Astrocyte (in vitro differentiated cells and primary cell): ENCODE data around the gene MBP. TPM values are rescaled to one million over a fixed set of nuclear protein-coding genes. Genes with fewer than 3 reads are reported as not detected.

Experiments
- DNase-seq: peaks from one replicate; pipeline ENCODE4 v3.0.0-alpha.2; 2010; ENCODE audit warnings: low read depth
- FAIRE-seq: peaks from 2 replicates; lab custom pipeline; 2011; peaks lifted over from hg19 to GRCh38; lab: Jason Lieb, UNC
- H2AFZ ChIP-seq: 2 replicates; pipeline ENCODE4 v1.6.0; 2012; ENCODE audit warnings: low read depth, low read length, inconsistent platforms
- H3K27ac ChIP-seq: 2 replicates; pipeline ENCODE4 v1.5.1; 2011; ENCODE audit warnings: low read depth, low read length, inconsistent platforms
- H3K27me3 ChIP-seq: 2 replicates; pipeline ENCODE4 v1.6.0; 2011; ENCODE audit warnings: low read length, inconsistent platforms; ENCODE audit not compliant: insufficient read depth
- H3K36me3 ChIP-seq: 2 replicates; pipeline ENCODE4 v1.5.1; 2011; ENCODE audit warnings: low read length, inconsistent platforms; ENCODE audit not compliant: insufficient read depth
- H3K4me1 ChIP-seq: 2 replicates; pipeline ENCODE4 v1.5.1; 2011; ENCODE audit warnings: low read length, inconsistent platforms; ENCODE audit not compliant: insufficient read depth
- H3K4me2 ChIP-seq: 2 replicates; pipeline ENCODE4 v1.6.0; 2012; ENCODE audit warnings: low read length, inconsistent platforms
- H3K4me3 ChIP-seq: 2 replicates; pipeline ENCODE4 v1.5.1; 2011; ENCODE audit warnings: low read depth, mild to moderate bottlenecking, low read length, inconsistent platforms; ENCODE audit not compliant: insufficient read depth
- H3K79me2 ChIP-seq: 2 replicates; pipeline ENCODE4 v1.6.0; 2012; ENCODE audit warnings: mild to moderate bottlenecking, low read length, inconsistent platforms; ENCODE audit not compliant: insufficient read depth
- H3K9ac ChIP-seq: 2 replicates; pipeline ENCODE4 v1.6.0; 2012; ENCODE audit warnings: mild to moderate bottlenecking, low read length, inconsistent platforms
- H3K9me3 ChIP-seq: 2 replicates; pipeline ENCODE4 v1.5.1; 2012; ENCODE audit warnings: low read depth, mild to moderate bottlenecking, low read length, inconsistent platforms; ENCODE audit not compliant: insufficient read depth
- H4K20me1 ChIP-seq: 2 replicates; pipeline ENCODE4 v1.6.0; 2012; ENCODE audit warnings: low read length, inconsistent platforms; ENCODE audit not compliant: insufficient read depth
- H3K27ac Mint-ChIP-seq: one replicate; pipeline ENCODE4 v1.8.0; 2021; ENCODE audit warnings: mild to moderate bottlenecking, mixed read lengths; ENCODE audit not compliant: unreplicated experiment
- H3K27me3 Mint-ChIP-seq: one replicate; pipeline ENCODE4 v1.8.0; 2021; ENCODE audit warnings: low read depth, mixed read lengths; ENCODE audit not compliant: unreplicated experiment
- H3K36me3 Mint-ChIP-seq: one replicate; pipeline ENCODE4 v1.8.0; 2021; ENCODE audit warnings: low read depth, mixed read lengths; ENCODE audit not compliant: unreplicated experiment
- H3K4me1 Mint-ChIP-seq: one replicate; pipeline ENCODE4 v1.8.0; 2021; ENCODE audit warnings: low read depth, mixed read lengths; ENCODE audit not compliant: unreplicated experiment
- H3K4me3 Mint-ChIP-seq: one replicate; pipeline ENCODE4 v1.8.0; 2021; ENCODE audit warnings: mild to moderate bottlenecking, moderate library complexity, mixed read lengths; ENCODE audit not compliant: unreplicated experiment
- H3K9me3 Mint-ChIP-seq: one replicate; pipeline ENCODE4 v1.8.0; 2021; ENCODE audit warnings: mild to moderate bottlenecking, mixed read lengths; ENCODE audit not compliant: unreplicated experiment
- CTCF ChIP-seq: IDR thresholded peaks from 2 replicates; pipeline ENCODE4 v1.5.1; 2011; ENCODE audit warnings: low read depth, mild to moderate bottlenecking, inconsistent platforms, low read length, moderate library complexity; ENCODE audit not compliant: insufficient read depth
- EZH2 ChIP-seq: IDR thresholded peaks from 2 replicates; pipeline ENCODE4 v1.6.1; 2012; ENCODE audit warnings: mild to moderate bottlenecking, low read length, inconsistent platforms; ENCODE audit not compliant: insufficient read depth
- total RNA-seq: library from RNA; stranded (reverse); gene quantifications from 2 replicates; pipeline ENCODE4 v1.2.1, GENCODE V29; 2021

MBP gene
- total RNA-seq, 1 donor from 2014 or later = 11.4 TPM

GRCh38 chr18:77061946-77062517 lies 70.6 kb downstream of the MBP start:
- Mint-ChIP-seq H3K27ac (no peak overlapping the region), H3K36me3 (no peaks in the 10 kb centered on the region), H3K9me3 (peaks cover 4% of the 10 kb centered on the region), H3K4me3 (no peak overlapping the region), H3K27me3 (no peaks in the 10 kb centered on the region), H3K4me1 (peaks cover 36% of the 10 kb centered on the region)
- no peak for DNase-seq
- Histone ChIP-seq H3K79me2 (no peaks in the 10 kb centered on the region), H3K4me2 (peak overlapping the region; percentile 47), H3K9ac (peak overlapping the region; percentile 77), H3K4me1 (peaks cover 58% of the 10 kb centered on the region), H3K9me3 (no peaks in the 10 kb centered on the region), H4K20me1 (no peaks in the 10 kb centered on the region), H3K36me3 (no peaks in the 10 kb centered on the region), H3K4me3 (no peak overlapping the region), H3K27ac (peak overlapping the region; percentile 96), H3K27me3 (no peaks in the 10 kb centered on the region), H2AFZ (no peak overlapping the region)
- FAIRE-seq = no peak
- TF ChIP-seq CTCF (no peak), EZH2 (no peak)

DNA sequence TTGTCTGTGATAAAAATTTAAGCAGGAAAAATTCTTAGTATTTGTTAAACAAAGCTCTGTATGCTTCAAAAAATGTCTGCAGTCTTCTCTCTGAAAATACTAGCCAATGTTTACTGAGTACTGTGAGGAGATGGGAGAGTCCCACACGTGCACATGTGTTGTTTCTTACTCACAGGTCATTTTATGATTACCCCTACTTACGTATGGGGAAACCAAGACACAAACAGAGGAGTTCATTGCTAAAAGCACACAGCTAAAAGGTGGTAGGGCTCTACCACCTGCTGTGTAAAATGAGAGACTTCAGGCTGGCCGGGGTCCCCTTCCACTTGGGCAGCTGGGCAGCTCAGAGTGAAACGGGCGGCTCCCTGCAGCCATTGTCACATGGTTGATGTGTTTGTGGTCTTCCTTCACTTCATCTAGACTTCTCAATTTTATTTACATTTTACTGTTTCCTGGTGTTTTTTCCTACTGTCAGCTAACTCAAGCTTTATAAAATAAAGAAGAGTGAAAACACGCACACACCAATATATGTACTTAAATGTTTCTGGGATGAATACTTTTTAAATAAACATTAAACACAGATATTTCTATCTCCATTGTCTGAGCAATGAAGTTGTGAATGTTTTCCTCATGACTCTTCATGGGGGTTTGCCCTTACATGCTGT lies 71.2 kb downstream of the MBP start:
- Mint-ChIP-seq H3K36me3 (no peaks in the 10 kb centered on the region), H3K27ac (no peak overlapping the region), H3K9me3 (peaks cover 4% of the 10 kb centered on the region), H3K4me1 (peaks cover 39% of the 10 kb centered on the region), H3K4me3 (no peak overlapping the region), H3K27me3 (no peaks in the 10 kb centered on the region)
- Histone ChIP-seq H3K9me3 (no peaks in the 10 kb centered on the region), H3K4me1 (peaks cover 59% of the 10 kb centered on the region), H3K4me3 (no peak overlapping the region), H4K20me1 (no peaks in the 10 kb centered on the region), H3K4me2 (peak overlapping the region; percentile 47), H3K79me2 (no peaks in the 10 kb centered on the region), H3K27ac (peak overlapping the region; percentile 96), H3K36me3 (no peaks in the 10 kb centered on the region), H3K27me3 (no peaks in the 10 kb centered on the region), H3K9ac (peak overlapping the region; percentile 77), H2AFZ (no peak overlapping the region)
- DNase-seq (no peak), FAIRE-seq (no peak)
- no peak for TF ChIP-seq EZH2
- TF ChIP-seq CTCF = no peak

DNA sequence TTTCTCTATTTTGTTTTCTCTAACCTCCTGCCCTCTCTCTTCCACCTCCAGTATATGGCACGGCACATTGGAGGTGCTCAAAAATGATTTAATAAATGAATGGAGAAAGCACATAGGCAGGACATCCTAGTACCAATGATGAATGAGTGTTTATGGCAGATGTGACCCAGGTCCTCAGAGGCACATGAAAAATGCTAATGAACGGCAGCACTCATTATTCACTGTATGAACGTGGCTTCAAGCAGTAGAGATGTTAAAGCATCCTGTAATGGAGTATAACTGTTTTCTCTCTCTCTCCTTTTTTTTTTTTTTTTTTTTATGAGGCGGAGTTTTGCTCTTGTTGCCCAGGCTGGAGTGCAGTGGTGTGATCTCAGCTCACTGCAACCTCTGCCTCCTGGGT lies 72.4 kb downstream of the MBP start:
- no peak for DNase-seq
- H3K4me3 Mint-ChIP-seq = no peak overlapping the region
- Histone ChIP-seq H2AFZ (no peak overlapping the region), H4K20me1 (no peaks in the 10 kb centered on the region), H3K79me2 (no peaks in the 10 kb centered on the region), H3K36me3 (no peaks in the 10 kb centered on the region), H3K27ac (peak overlapping the region; percentile 96), H3K4me1 (peaks cover 62% of the 10 kb centered on the region), H3K4me2 (no peak overlapping the region), H3K27me3 (no peaks in the 10 kb centered on the region), H3K9ac (no peak overlapping the region), H3K9me3 (no peaks in the 10 kb centered on the region), H3K4me3 (no peak overlapping the region)
- no peak overlapping the region for H3K27ac Mint-ChIP-seq
- H3K27me3 Mint-ChIP-seq = no peaks in the 10 kb centered on the region
- FAIRE-seq = no peak
- H3K4me1 Mint-ChIP-seq = peaks cover 39% of the 10 kb centered on the region
- no peaks in the 10 kb centered on the region for H3K36me3 Mint-ChIP-seq
- H3K9me3 Mint-ChIP-seq = peaks cover 4% of the 10 kb centered on the region
- TF ChIP-seq CTCF (no peak), EZH2 (no peak)
